ENCODE data around the gene CFHR3. TPM values are rescaled to one million over a fixed set of nuclear protein-coding genes. Genes with fewer than 3 reads are reported as not detected.
"Not testable (repeated sequence)": the region's sequence is repeated elsewhere in the genome, so short reads cannot be mapped to it uniquely, and the experiment has no call there.

The CFHR3 gene
- total and polyA plus RNA-seq, 2 donors, result not detected

GRCh38 chr1:196773713-196774112 lies 927 bp upstream of the CFHR3 start:
- no peak overlapping the region for H3K27ac ChIP-seq (ENCODE audit: low read depth in 1 of 2, low read length in 1 of 2)
- H3K4me3 ChIP-seq (ENCODE audit: low read length in 2 of 2), result no peak overlapping the region
- H3K4me1 ChIP-seq (ENCODE audit: control insufficient read depth in 2 of 2, insufficient read depth in 2 of 2, low read length in 2 of 2), result no peaks in the 10 kb centered on the region
- H3K27me3 ChIP-seq (ENCODE audit: control insufficient read depth in 2 of 2, insufficient read depth in 1 of 2, low read length in 1 of 2), result no peaks in the 10 kb centered on the region
- DNase-seq (ENCODE audit: low read depth in 6 of 9, low spot score in 9 of 9), result no peak
- H3K9me3 ChIP-seq (ENCODE audit: control insufficient read depth in 2 of 2, insufficient read depth in 1 of 2, low read length in 1 of 2), result no peaks in the 10 kb centered on the region
- H3K36me3 ChIP-seq (ENCODE audit: control insufficient read depth in 2 of 2, insufficient read depth in 2 of 2, low read length in 1 of 2), result no peaks in the 10 kb centered on the region
- WGBS, result 95% methylated on average over 1 of the region's 1 CpG

DNA sequence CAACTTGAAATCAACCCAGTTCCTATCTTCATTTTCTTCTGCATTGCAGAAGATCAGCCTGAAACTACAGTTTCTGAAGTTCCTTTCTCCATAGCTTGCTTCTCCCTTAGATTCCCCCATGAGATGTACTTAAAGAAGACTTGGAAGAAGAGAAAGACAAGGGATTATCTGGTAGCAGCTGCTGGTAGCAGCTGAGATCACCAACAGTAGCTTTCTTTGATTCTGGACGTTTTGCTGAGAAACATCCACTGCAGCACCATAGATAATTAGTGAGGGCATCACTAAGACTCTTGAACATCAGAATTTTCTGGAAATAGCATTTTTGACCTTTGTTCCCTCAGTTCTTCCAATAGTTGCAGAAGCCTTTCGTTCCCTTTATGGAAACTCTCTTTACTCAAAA lies 465 bp upstream of the CFHR3 start:
- no peak for DNase-seq (ENCODE audit: low read depth in 6 of 9, low spot score in 9 of 9)
- no peaks in the 10 kb centered on the region for H3K27me3 ChIP-seq (ENCODE audit: control insufficient read depth in 2 of 2, insufficient read depth in 1 of 2, low read length in 1 of 2)
- H3K27ac ChIP-seq (ENCODE audit: low read depth in 1 of 2, low read length in 1 of 2), result no peak overlapping the region
- no peaks in the 10 kb centered on the region for H3K4me1 ChIP-seq (ENCODE audit: control insufficient read depth in 2 of 2, insufficient read depth in 2 of 2, low read length in 2 of 2)
- H3K9me3 ChIP-seq (ENCODE audit: control insufficient read depth in 2 of 2, insufficient read depth in 1 of 2, low read length in 1 of 2), result no peaks in the 10 kb centered on the region
- no peaks in the 10 kb centered on the region for H3K36me3 ChIP-seq (ENCODE audit: control insufficient read depth in 2 of 2, insufficient read depth in 2 of 2, low read length in 1 of 2)
- no peak overlapping the region for H3K4me3 ChIP-seq (ENCODE audit: low read length in 2 of 2)
- WGBS, result 81% methylated on average over 2 of the region's 2 CpGs

- no peak for DNase-seq (ENCODE audit: low read depth in 6 of 9, low spot score in 9 of 9)
- 93% methylated on average over 13 of the region's 13 CpGs for WGBS
- Histone ChIP-seq H3K4me1 (ENCODE audit: control insufficient read depth in 2 of 2, insufficient read depth in 2 of 2, low read length in 2 of 2) (no peaks in the 10 kb centered on the region), H3K27ac (ENCODE audit: low read depth in 1 of 2, low read length in 1 of 2) (no peak overlapping the region), H3K4me3 (ENCODE audit: low read length in 2 of 2) (no peak overlapping the region), H3K36me3 (ENCODE audit: control insufficient read depth in 2 of 2, insufficient read depth in 2 of 2, low read length in 1 of 2) (no peaks in the 10 kb centered on the region), H3K9me3 (ENCODE audit: control insufficient read depth in 2 of 2, insufficient read depth in 1 of 2, low read length in 1 of 2) (no peaks in the 10 kb centered on the region), H3K27me3 (ENCODE audit: control insufficient read depth in 2 of 2, insufficient read depth in 1 of 2, low read length in 1 of 2) (no peaks in the 10 kb centered on the region)
Observed at GRCh38 chr1:196777603-196778002, 3.0 kb downstream of the CFHR3 start.

GRCh38 chr1:196779093-196779492 lies 4.5 kb downstream of the CFHR3 start:
- Histone ChIP-seq H3K36me3 (ENCODE audit: control insufficient read depth in 2 of 2, insufficient read depth in 2 of 2, low read length in 1 of 2) (no peaks in the 10 kb centered on the region), H3K27me3 (ENCODE audit: control insufficient read depth in 2 of 2, insufficient read depth in 1 of 2, low read length in 1 of 2) (no peaks in the 10 kb centered on the region), H3K4me3 (ENCODE audit: low read length in 2 of 2) (no peak overlapping the region), H3K9me3 (ENCODE audit: control insufficient read depth in 2 of 2, insufficient read depth in 1 of 2, low read length in 1 of 2) (no peaks in the 10 kb centered on the region), H3K27ac (ENCODE audit: low read depth in 1 of 2, low read length in 1 of 2) (no peak overlapping the region), H3K4me1 (ENCODE audit: control insufficient read depth in 2 of 2, insufficient read depth in 2 of 2, low read length in 2 of 2) (no peaks in the 10 kb centered on the region)
- no peak for DNase-seq (ENCODE audit: low read depth in 6 of 9, low spot score in 9 of 9)
- 100% methylated on average over 1 of the region's 1 CpG for WGBS

DNA sequence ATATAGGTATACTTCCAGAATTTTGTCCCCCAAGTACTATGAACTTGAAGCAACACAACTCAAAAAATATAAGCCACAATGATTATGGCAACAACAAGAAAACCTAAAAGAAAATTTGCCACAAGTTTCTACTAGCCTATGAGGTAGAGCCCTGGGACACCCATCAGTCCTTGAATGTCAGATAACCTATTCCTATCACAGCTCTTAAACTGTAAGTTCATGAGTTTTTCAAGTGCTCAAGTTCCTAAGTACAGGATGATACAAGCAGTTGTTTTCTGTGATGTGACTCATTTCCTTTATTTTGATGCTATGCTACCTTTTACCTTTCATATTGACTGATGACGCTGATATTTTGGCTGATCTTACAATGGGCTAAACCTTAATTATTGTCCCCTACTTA lies 16.6 kb downstream of the CFHR3 start:
- not testable (repeated sequence) for DNase-seq (ENCODE audit: low read depth in 6 of 9, low spot score in 9 of 9)

DNA sequence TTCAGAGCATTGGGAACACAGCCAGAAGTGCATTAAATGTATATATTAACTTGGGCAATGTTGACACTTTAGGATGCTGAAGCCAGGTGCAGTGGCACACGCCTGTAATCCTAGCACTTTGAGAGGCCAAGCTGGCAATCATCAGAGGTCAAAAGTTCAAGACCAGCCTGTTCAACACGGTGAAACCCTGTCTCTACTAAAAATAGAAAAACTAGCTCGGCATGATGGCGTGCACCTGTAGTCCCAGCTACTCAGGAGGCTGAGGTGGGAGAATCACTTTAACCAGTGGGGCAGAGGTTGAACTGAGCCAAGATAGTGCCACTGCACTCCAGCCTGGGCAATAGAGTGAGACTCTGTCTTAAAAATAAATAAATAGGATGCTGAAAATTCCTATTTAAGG lies 19.5 kb downstream of the CFHR3 start:
- 86% methylated on average over 4 of the region's 4 CpGs for WGBS
- not testable (repeated sequence) for DNase-seq (ENCODE audit: low read depth in 6 of 9, low spot score in 9 of 9); H3K27ac ChIP-seq (ENCODE audit: low read depth in 1 of 2, low read length in 1 of 2); H3K4me3 ChIP-seq (ENCODE audit: low read length in 2 of 2); H3K36me3 ChIP-seq (ENCODE audit: control insufficient read depth in 2 of 2, insufficient read depth in 2 of 2, low read length in 1 of 2); H3K9me3 ChIP-seq (ENCODE audit: control insufficient read depth in 2 of 2, insufficient read depth in 1 of 2, low read length in 1 of 2); H3K4me1 ChIP-seq (ENCODE audit: control insufficient read depth in 2 of 2, insufficient read depth in 2 of 2, low read length in 2 of 2); H3K27me3 ChIP-seq (ENCODE audit: control insufficient read depth in 2 of 2, insufficient read depth in 1 of 2, low read length in 1 of 2)

More for the DNA sequence above, 16.6 kb downstream of the CFHR3 start:
- not testable (repeated sequence) for H3K36me3 ChIP-seq (ENCODE audit: control insufficient read depth in 2 of 2, insufficient read depth in 2 of 2, low read length in 1 of 2); H3K27ac ChIP-seq (ENCODE audit: low read depth in 1 of 2, low read length in 1 of 2); H3K9me3 ChIP-seq (ENCODE audit: control insufficient read depth in 2 of 2, insufficient read depth in 1 of 2, low read length in 1 of 2); H3K4me1 ChIP-seq (ENCODE audit: control insufficient read depth in 2 of 2, insufficient read depth in 2 of 2, low read length in 2 of 2); H3K27me3 ChIP-seq (ENCODE audit: control insufficient read depth in 2 of 2, insufficient read depth in 1 of 2, low read length in 1 of 2); H3K4me3 ChIP-seq (ENCODE audit: low read length in 2 of 2)
- 100% methylated on average over 1 of the region's 1 CpG for WGBS

GRCh38 chr1:196797891-196798290 lies 23.3 kb downstream of the CFHR3 start:
- H3K9me3 ChIP-seq (ENCODE audit: control insufficient read depth in 2 of 2, insufficient read depth in 1 of 2, low read length in 1 of 2), result no peaks in the 10 kb centered on the region
- H3K4me1 ChIP-seq (ENCODE audit: control insufficient read depth in 2 of 2, insufficient read depth in 2 of 2, low read length in 2 of 2), result no peaks in the 10 kb centered on the region
- H3K27ac ChIP-seq (ENCODE audit: low read depth in 1 of 2, low read length in 1 of 2), result no peak overlapping the region
- DNase-seq (ENCODE audit: low read depth in 6 of 9, low spot score in 9 of 9), result no peak
- WGBS, result 35% methylated on average over 2 of the region's 2 CpGs
- H3K4me3 ChIP-seq (ENCODE audit: low read length in 2 of 2), result no peak overlapping the region
- no peaks in the 10 kb centered on the region for H3K27me3 ChIP-seq (ENCODE audit: control insufficient read depth in 2 of 2, insufficient read depth in 1 of 2, low read length in 1 of 2)
- no peaks in the 10 kb centered on the region for H3K36me3 ChIP-seq (ENCODE audit: control insufficient read depth in 2 of 2, insufficient read depth in 2 of 2, low read length in 1 of 2)

DNA sequence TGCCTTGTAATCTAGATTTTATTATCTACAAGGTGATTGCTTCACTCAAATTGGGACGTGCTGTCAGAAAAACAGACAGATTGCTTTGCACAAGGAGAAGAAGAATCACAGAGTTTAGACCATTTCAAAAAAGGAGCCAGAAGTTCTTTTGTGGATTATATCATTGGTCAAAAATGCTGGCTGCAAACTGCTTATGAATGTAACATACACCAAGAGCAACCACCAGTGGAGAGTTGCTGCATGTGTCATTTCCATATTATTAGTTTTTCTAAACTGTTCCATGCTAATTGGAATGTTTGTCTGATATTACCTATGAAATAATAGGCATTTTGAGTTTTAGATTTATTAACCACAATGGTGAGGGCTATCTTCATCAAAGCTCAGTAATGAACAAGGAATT lies 27.3 kb downstream of the CFHR3 start:
- H3K4me3 ChIP-seq (ENCODE audit: low read length in 2 of 2); DNase-seq (ENCODE audit: low read depth in 6 of 9, low spot score in 9 of 9); H3K36me3 ChIP-seq (ENCODE audit: control insufficient read depth in 2 of 2, insufficient read depth in 2 of 2, low read length in 1 of 2); H3K9me3 ChIP-seq (ENCODE audit: control insufficient read depth in 2 of 2, insufficient read depth in 1 of 2, low read length in 1 of 2); H3K4me1 ChIP-seq (ENCODE audit: control insufficient read depth in 2 of 2, insufficient read depth in 2 of 2, low read length in 2 of 2); H3K27ac ChIP-seq (ENCODE audit: low read depth in 1 of 2, low read length in 1 of 2); H3K27me3 ChIP-seq (ENCODE audit: control insufficient read depth in 2 of 2, insufficient read depth in 1 of 2, low read length in 1 of 2): not testable (repeated sequence)
- WGBS, result 94% methylated on average over 1 of the region's 1 CpG

DNA sequence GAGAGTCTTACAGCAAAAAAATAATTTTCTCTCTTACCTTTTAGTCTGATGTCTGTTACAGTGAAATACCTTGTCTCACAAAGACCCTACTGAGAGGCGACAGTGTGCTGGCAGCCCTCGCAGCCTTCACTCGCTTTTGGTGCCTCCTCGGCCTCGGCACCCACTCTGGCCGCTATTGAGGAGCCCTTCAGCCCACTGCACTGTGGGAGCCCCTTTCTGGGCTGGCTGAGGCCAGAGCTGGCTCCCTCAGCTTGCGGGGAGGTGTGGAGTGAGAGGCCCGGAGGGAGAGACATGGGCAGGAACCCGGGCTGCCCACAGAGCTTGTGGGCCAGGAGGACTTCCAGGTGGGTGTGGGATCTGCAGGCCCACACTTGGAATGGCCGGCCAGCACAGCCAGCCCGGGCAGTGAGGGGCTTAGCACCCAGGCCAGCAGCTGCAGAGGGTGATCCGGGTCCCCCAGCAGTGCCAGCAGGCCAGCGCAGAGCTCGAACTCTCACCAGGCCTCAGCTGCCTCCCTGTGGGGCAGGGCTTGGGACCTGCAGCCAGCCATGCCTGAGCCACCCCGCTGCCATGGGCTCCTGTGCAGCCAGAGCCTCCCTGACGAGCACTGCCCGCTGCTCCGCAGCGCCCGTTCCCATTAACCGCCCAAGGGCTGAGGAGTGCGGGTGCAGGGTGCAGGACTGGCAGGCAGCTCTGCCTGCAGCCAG lies 34.0 kb downstream of the CFHR3 start:
- Histone ChIP-seq H3K27ac (ENCODE audit: low read depth in 1 of 2, low read length in 1 of 2) (no peak overlapping the region), H3K27me3 (ENCODE audit: control insufficient read depth in 2 of 2, insufficient read depth in 1 of 2, low read length in 1 of 2) (no peaks in the 10 kb centered on the region), H3K4me3 (ENCODE audit: low read length in 2 of 2) (no peak overlapping the region), H3K9me3 (ENCODE audit: control insufficient read depth in 2 of 2, insufficient read depth in 1 of 2, low read length in 1 of 2) (no peaks in the 10 kb centered on the region), H3K36me3 (ENCODE audit: control insufficient read depth in 2 of 2, insufficient read depth in 2 of 2, low read length in 1 of 2) (no peaks in the 10 kb centered on the region), H3K4me1 (ENCODE audit: control insufficient read depth in 2 of 2, insufficient read depth in 2 of 2, low read length in 2 of 2) (no peaks in the 10 kb centered on the region)
- DNase-seq (ENCODE audit: low read depth in 6 of 9, low spot score in 9 of 9), result no peak
- WGBS, result 90% methylated on average over 22 of the region's 22 CpGs

Measured in thymus (tissue), 11 donors.